ENCODE measurements around the gene TGFBR1. TPM values are rescaled to one million over a fixed set of nuclear protein-coding genes. Genes with fewer than 3 reads are reported as not detected.

TGFBR1 gene
- 15.3 TPM for total RNA-seq

DNA sequence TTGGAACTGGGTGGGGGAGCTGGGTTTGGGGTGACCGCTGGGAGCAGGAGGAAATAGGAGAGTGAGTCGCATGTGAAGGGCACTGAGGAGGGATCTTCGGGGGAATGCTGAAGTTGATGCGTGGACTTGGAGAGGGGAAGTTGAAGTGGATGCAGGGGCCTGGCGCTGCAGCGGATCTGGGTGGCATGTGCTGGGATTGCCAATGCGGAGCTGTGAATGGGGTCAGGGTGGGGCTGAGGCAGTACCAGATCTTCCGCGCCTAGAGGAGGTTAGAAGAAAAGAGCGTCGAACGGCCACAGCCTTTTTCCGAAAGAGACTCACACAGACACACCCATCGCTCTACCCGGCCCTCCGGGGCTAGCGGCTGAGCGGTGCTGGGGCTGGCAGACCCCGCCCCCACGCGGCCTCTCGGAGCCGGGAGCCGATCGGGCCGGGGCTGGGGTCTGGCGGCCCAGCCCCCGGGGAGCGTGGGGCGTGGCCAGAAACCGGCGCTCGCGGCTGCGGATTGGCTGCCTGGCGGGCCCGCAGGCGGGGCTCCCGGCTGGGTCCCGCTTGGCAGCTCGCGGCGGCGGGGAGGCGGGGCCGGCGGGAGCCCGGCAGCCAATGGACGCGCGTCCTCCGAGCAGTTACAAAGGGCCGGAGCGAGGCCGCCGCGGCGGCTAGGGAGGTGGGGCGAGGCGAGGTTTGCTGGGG lies at the start of gene TGFBR1:
Gene TGFBR1 (plus strand): TSS at position 655 of the 693 bp plus-strand sequence. CDS start 93 bp downstream, outside the sequence.
- peak; percentile 80 to 94 (median 91) for DNase-seq (ENCODE audit: low read depth in 2 of 3, low spot score in 2 of 3)

DNA sequence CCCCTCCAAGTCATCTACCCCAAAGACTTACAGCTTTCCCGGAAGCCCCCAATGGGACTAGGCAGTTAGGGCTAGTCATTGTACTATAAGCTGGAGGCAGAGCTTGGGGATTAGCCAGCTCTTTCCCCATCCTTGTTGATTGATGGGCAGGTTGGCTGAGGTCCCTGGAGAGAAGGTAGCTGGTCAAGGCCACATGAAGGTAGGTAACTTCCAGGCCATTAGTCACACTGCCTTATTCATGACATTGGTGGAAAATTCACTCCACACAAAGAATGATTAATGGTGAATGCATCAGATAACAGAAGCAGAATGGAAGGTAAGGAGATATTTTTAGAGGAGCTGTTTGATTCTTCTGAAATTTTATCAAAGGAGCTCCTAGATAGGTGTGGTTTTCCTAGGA lies 49.5 kb upstream of the TGFBR1 start:
- no peak for DNase-seq (ENCODE audit: low read depth in 2 of 3, low spot score in 2 of 3)

- no peak for DNase-seq (ENCODE audit: low read depth in 2 of 3, low spot score in 2 of 3)
Observed at GRCh38 chr9:99056186-99056585, 48.7 kb upstream of the TGFBR1 start.

DNA sequence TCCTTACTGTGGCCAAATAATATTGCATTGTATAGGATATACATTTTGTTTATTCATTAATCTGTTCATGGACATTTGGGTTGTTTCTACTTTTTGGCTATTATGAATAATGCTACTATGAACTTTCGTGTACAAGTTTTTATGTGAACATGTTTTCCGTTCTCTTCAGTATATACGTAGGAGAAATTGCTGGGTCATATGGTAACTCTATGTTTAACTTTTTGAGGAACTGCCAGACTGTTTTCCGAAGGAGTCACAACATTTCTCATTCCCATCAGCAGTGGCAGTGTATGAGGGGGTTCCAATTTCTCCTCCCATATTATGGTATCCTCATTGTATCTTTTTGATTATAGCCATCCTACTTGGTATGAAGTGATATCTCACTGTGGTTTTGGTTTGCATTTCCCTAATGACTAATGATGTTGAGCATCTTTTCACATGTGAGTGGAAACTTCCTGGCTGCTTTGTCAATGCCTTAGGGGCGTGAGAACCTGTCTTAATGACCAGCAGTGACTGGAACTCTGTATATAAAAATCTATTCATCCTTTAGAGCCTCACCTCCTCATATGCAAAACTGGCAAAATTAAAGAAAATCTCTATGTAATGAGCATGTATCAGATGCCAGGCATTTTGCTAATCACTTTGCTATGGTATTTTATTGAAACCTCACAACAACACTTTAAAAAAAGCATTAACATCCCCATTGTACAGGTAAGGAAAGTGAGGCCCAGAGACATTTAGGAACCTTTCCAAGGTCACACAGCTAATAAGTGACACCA lies 47.8 kb upstream of the TGFBR1 start:
- peak in 2 of 3 donors; percentile 39 to 50 for DNase-seq (ENCODE audit: low read depth in 2 of 3, low spot score in 2 of 3)

DNA sequence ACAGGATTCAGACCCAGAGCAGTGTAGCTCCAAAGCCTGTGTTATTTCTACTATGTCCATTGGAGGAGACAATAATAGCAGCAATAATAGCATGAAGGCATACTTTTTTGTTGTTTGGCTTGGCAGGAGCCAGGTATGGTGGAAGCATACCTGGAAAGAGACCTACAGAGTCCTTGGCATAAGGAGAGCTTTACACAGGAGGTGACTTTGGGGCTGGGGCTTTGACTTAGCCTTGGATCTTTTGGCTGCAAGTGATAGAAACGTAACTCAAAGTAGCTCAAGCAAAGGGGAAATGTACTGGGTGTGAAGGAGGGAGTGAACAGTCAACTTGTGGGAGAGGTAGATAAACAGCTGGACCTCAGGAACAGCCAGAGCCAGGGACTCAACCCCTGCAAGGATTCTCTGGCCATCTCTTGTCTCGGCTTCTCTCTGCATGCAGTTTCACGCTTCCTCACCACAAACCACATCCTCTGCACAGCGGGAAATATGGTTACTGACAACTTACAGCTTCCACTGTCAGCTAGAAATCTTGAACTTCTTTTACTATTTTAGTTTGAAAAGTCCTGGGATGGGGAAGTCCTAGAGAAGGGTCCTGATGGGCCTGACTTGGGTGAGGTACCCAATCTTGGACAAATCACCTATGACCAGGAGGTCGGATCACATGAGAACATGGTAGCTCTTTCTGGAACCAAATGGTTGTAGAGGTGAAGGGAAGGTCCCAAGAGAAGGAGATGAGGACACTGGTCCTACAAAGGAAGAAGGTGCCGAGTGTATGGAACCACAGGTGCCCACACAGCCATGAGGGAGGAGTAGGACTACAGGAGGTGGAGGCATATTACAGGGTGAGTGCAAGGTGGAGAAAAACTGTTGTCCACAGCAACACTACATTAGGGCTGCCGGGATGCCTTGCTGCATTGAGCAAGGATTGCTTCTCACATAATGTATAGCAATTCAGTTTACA lies 47.0 kb upstream of the TGFBR1 start:
- peak; percentile 41 to 85 (median 79) for DNase-seq (ENCODE audit: low read depth in 2 of 3, low spot score in 2 of 3)

GRCh38 chr9:99058964-99059921 lies 45.7 kb upstream of the TGFBR1 start:
- DNase-seq (ENCODE audit: low read depth in 2 of 3, low spot score in 2 of 3), result peak in 2 of 3 donors; percentile 79 to 87

- no peak for DNase-seq (ENCODE audit: low read depth in 2 of 3, low spot score in 2 of 3)
Observed at GRCh38 chr9:99060621-99061020, 44.3 kb upstream of the TGFBR1 start.

DNA sequence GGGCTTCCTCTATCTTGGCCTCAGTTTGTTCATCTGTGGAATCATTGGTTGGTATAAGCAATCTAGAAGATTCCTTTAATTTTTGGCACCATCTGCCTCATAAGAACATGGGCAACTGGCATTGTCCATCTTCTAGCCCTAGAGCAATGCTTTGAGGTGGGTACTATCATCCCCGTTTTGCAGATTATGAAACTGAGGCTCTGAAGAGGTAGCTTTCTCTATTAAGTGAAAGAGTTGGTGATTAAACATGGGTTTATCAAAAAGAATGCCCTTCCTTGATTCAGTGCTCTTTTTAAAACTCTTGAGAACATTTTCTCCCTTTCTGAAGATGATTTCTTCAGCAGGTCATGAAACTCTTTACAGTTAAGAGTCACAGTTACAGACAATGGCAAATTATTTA lies 42.4 kb upstream of the TGFBR1 start:
- no peak for DNase-seq (ENCODE audit: low read depth in 2 of 3, low spot score in 2 of 3)

GRCh38 chr9:99063522-99063921 lies 41.4 kb upstream of the TGFBR1 start:
- DNase-seq (ENCODE audit: low read depth in 2 of 3, low spot score in 2 of 3), result no peak

DNA sequence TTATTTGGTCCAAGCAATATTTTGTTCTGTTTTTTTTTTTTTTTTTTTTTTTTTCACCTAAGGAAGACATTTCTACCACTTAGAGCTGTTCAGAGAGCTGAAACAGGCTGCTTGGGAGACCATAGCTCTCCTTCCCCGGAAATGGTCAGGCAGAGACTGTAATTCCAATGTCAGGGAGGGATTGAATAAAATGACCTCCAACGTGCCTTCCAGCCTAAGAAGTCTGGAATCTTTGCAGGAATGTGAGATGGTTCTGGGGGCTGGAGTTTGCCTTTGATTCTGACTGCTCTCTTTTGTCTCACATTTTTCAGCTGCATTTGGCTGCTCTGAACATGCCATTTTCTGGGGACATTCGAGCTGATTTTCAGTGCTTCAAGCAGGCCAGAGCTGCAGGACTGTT lies 38.3 kb upstream of the TGFBR1 start:
- DNase-seq (ENCODE audit: low read depth in 2 of 3, low spot score in 2 of 3), result no peak

DNA sequence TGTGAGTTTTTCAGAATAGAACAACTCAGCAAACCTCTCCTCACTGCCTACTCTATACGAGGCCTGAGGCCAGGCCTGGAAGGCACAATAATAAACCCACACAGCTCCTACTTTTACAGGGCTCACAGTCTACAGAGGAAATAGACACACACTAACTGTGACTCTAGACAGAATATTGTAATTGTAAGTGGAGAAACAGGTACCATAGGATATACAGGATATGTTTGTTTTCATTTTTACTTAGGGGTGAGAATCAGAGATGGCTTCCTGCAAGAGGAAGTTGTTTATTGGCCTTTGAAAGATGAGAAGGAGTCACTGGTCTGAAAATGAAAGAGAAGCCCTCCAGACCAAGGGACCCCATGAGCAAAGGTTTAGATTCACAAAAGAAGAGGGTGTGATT lies 35.8 kb upstream of the TGFBR1 start:
- DNase-seq (ENCODE audit: low read depth in 2 of 3, low spot score in 2 of 3), result no peak

DNA sequence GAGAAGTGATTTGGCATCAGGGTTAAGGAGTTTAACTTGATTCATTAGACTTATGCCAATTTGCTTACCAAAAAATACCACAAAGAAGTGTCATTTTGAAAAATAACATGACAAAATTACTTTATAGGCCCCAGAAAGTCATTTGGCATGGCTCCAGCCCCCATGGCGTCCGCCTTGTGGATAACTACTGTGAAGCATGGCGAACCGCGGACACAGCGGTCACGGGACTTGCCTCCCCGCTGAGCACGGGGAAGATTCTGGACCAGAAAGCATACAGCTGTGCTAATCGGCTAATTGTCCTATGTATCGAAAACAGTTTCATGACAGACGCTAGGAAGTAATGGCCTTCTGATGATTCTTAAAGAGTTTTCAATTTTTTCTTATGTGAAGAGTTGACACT lies 35.4 kb upstream of the TGFBR1 start:
- no peak for DNase-seq (ENCODE audit: low read depth in 2 of 3, low spot score in 2 of 3)

DNA sequence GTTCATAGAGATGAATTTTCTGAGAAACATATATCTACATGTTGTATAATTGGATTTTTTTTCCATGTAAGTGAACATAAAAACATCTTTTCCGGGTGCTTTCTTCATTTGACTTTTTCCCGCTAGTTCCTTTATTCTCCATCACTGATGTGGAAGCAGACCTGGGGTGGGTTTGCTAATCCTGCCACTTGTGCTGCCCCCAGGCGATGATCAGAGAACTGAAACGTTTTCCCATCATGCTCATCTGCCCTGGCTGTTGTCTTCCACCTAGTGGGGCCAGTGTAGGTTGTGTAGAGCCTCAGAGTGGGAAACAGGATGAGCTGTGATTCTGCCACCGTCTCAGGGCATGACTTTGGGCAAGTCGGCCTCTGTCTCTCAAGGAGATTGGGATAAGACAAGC lies 34.2 kb upstream of the TGFBR1 start:
- no peak for DNase-seq (ENCODE audit: low read depth in 2 of 3, low spot score in 2 of 3)

GRCh38 chr9:99071313-99072039 lies 33.4 kb upstream of the TGFBR1 start:
- DNase-seq (ENCODE audit: low read depth in 2 of 3, low spot score in 2 of 3), result no peak

DNA sequence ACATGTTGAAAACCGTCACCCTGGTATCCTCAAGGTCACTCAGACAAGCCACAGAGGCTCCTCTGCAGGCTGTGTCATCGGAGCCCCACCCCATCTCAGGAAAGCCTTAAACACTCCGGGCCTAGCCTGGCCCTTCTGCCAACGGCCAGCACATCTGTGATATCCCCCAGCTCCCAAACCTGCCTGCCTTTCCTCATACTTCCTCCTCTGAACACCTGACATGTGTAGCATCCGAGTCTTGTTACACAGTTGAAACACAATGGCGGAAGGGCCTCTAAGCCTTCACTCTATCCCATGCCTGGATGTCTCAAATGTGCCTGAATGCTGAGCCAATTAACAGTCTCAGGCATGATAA lies 32.9 kb upstream of the TGFBR1 start:
- DNase-seq (ENCODE audit: low read depth in 2 of 3, low spot score in 2 of 3), result no peak

DNA sequence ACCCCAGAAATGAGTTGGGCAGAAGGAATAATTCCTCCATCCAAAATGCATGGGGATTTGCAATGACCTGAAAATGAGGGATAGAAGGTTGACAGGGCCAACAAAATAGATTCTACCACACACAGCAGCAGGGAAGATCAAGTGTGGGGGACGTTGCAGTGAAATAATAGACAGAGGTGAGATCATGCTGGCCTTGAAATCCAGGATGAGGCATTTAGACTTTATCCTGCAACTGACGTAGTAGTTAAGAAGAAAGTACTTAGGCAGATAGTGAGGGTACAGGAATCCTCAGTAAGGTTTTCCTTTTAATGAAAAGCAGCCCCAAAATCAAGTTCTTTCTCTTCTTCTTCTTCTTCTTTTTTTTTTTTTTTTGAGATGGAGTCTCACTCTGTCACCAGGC lies 31.6 kb upstream of the TGFBR1 start:
- DNase-seq (ENCODE audit: low read depth in 2 of 3, low spot score in 2 of 3), result no peak

GRCh38 chr9:99073985-99074901 lies 30.7 kb upstream of the TGFBR1 start:
- DNase-seq (ENCODE audit: low read depth in 2 of 3, low spot score in 2 of 3), result peak in 1 of 3 donors; percentile 25

DNA sequence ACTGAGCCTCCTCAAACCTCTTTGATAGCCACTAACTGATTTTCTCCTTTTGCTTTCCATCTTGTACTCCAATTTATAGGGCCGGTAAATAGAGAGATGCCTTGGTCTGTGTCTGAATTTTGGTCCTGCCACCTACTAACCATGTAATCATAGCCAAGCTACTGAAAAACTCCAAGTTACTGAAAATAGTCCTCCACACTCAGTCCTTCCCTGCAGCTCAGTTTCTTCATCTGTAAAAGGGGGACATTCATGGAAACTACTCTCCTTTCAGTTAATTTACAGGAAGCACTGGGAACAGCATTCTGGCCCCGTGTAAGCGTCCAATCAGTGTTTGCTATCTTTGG lies 30.0 kb upstream of the TGFBR1 start:
- no peak for DNase-seq (ENCODE audit: low read depth in 2 of 3, low spot score in 2 of 3)
